Measurements from ENCODE around the gene PYDC2.

PYDC2 gene

GRCh38 chr3:191415566-191415965, 45.4 kb upstream of the PYDC2 start:
- no peak overlapping the region for H3K4ac ChIP-seq (ENCODE audit: low read length)
- H2BK5ac ChIP-seq (ENCODE audit: low read length) = no peak overlapping the region
- H4K91ac ChIP-seq (ENCODE audit: low read depth, low read length, poor library complexity) = no peak overlapping the region
- no peak overlapping the region for H4K8ac ChIP-seq (ENCODE audit: low read depth, low read length)
- H3K9me3 ChIP-seq (replicated peaks in 1 of 2; ENCODE audit: control insufficient read depth in 2 of 2, insufficient read depth in 1 of 2, low read depth in 1 of 2, low read length in 2 of 2) = no peaks in the 10 kb centered on the region
- no peak overlapping the region for H3K4me2 ChIP-seq (ENCODE audit: insufficient read depth, low read length, poor library complexity, severe bottlenecking)
- no peaks in the 10 kb centered on the region for H3K36me3 ChIP-seq (replicated peaks in 1 of 2; ENCODE audit: control insufficient read depth in 2 of 2, insufficient read depth in 2 of 2, low read length in 2 of 2)
- H3K9ac ChIP-seq (ENCODE audit: low read depth, low read length, poor library complexity) = no peak overlapping the region
- no peak overlapping the region for H2BK120ac ChIP-seq (ENCODE audit: low read depth, low read length)
- H3K14ac ChIP-seq (ENCODE audit: low read length) = no peak overlapping the region
- no peak overlapping the region for H2BK12ac ChIP-seq (ENCODE audit: low read length)
- no peaks in the 10 kb centered on the region for H3K4me1 ChIP-seq (ENCODE audit: control insufficient read depth in 2 of 2, insufficient read depth in 1 of 2, low read depth in 1 of 2, low read length in 2 of 2)
- no peaks in the 10 kb centered on the region for H3K79me1 ChIP-seq (ENCODE audit: low read depth, low read length)
- no peaks in the 10 kb centered on the region for H3K27me3 ChIP-seq (ENCODE audit: control insufficient read depth in 3 of 3, insufficient read depth in 3 of 3, low read depth in 1 of 3, low read length in 3 of 3)
- H2AK5ac ChIP-seq (ENCODE audit: low read depth, low read length) = no peak overlapping the region
- H2BK15ac ChIP-seq (ENCODE audit: low read length) = no peak overlapping the region
- no peak overlapping the region for H3K23ac ChIP-seq (ENCODE audit: low read depth, low read length, poor library complexity)
- WGBS, 2 donors (ENCODE audit: extremely low coverage in 2 of 2, insufficient read length in 2 of 2, insufficient replicate concordance in 1 of 2) = no CpG with 5 or more reads among the region's 9 CpGs
- no peak overlapping the region for H3K18ac ChIP-seq (ENCODE audit: low read length)
- no peak overlapping the region for H3K27ac ChIP-seq (replicated peaks; ENCODE audit: low read length)
- no peak overlapping the region for H2AFZ ChIP-seq (ENCODE audit: low read length)
- H3K4me3 ChIP-seq (ENCODE audit: low read length in 2 of 2) = no peak overlapping the region
- no peak for DNase-seq (ENCODE audit: low spot score)

- Histone ChIP-seq H2BK12ac (ENCODE audit: low read length) (no peak overlapping the region), H2AK5ac (ENCODE audit: low read depth, low read length) (no peak overlapping the region), H3K4me3 (ENCODE audit: low read length in 2 of 2) (no peak overlapping the region), H3K9me3 (replicated peaks in 1 of 2; ENCODE audit: control insufficient read depth in 2 of 2, insufficient read depth in 1 of 2, low read depth in 1 of 2, low read length in 2 of 2) (no peaks in the 10 kb centered on the region), H4K8ac (ENCODE audit: low read depth, low read length) (no peak overlapping the region), H3K4me2 (ENCODE audit: insufficient read depth, low read length, poor library complexity, severe bottlenecking) (no peak overlapping the region), H3K79me1 (ENCODE audit: low read depth, low read length) (no peaks in the 10 kb centered on the region), H3K36me3 (replicated peaks in 1 of 2; ENCODE audit: control insufficient read depth in 2 of 2, insufficient read depth in 2 of 2, low read length in 2 of 2) (no peaks in the 10 kb centered on the region), H3K27me3 (ENCODE audit: control insufficient read depth in 3 of 3, insufficient read depth in 3 of 3, low read depth in 1 of 3, low read length in 3 of 3) (no peaks in the 10 kb centered on the region), H3K4ac (ENCODE audit: low read length) (no peak overlapping the region), H2BK5ac (ENCODE audit: low read length) (no peak overlapping the region), H3K18ac (ENCODE audit: low read length) (no peak overlapping the region), H3K4me1 (ENCODE audit: control insufficient read depth in 2 of 2, insufficient read depth in 1 of 2, low read depth in 1 of 2, low read length in 2 of 2) (no peaks in the 10 kb centered on the region), H2BK15ac (ENCODE audit: low read length) (no peak overlapping the region), H3K23ac (ENCODE audit: low read depth, low read length, poor library complexity) (no peak overlapping the region), H3K27ac (replicated peaks; ENCODE audit: low read length) (no peak overlapping the region), H2AFZ (ENCODE audit: low read length) (no peak overlapping the region), H3K14ac (ENCODE audit: low read length) (no peak overlapping the region), H4K91ac (ENCODE audit: low read depth, low read length, poor library complexity) (no peak overlapping the region), H2BK120ac (ENCODE audit: low read depth, low read length) (no peak overlapping the region), H3K9ac (ENCODE audit: low read depth, low read length, poor library complexity) (no peak overlapping the region)
- WGBS, 2 donors (ENCODE audit: extremely low coverage in 2 of 2, insufficient read length in 2 of 2, insufficient replicate concordance in 1 of 2) = no CpG with 5 or more reads among the region's 6 CpGs
- no peak for DNase-seq (ENCODE audit: low spot score)
Observed at GRCh38 chr3:191417457-191417729, 43.6 kb upstream of the PYDC2 start.

- Histone ChIP-seq H3K9ac (ENCODE audit: low read depth, low read length, poor library complexity) (no peak overlapping the region), H3K23ac (ENCODE audit: low read depth, low read length, poor library complexity) (no peak overlapping the region), H3K4me3 (ENCODE audit: low read length in 2 of 2) (no peak overlapping the region), H3K27me3 (ENCODE audit: control insufficient read depth in 3 of 3, insufficient read depth in 3 of 3, low read depth in 1 of 3, low read length in 3 of 3) (no peaks in the 10 kb centered on the region), H3K18ac (ENCODE audit: low read length) (no peak overlapping the region), H3K14ac (ENCODE audit: low read length) (no peak overlapping the region), H2BK120ac (ENCODE audit: low read depth, low read length) (no peak overlapping the region), H3K4me2 (ENCODE audit: insufficient read depth, low read length, poor library complexity, severe bottlenecking) (no peak overlapping the region), H3K4ac (ENCODE audit: low read length) (no peak overlapping the region), H4K8ac (ENCODE audit: low read depth, low read length) (no peak overlapping the region), H3K27ac (replicated peaks; ENCODE audit: low read length) (no peak overlapping the region), H3K36me3 (replicated peaks in 1 of 2; ENCODE audit: control insufficient read depth in 2 of 2, insufficient read depth in 2 of 2, low read length in 2 of 2) (no peaks in the 10 kb centered on the region), H2AK5ac (ENCODE audit: low read depth, low read length) (no peak overlapping the region), H3K4me1 (ENCODE audit: control insufficient read depth in 2 of 2, insufficient read depth in 1 of 2, low read depth in 1 of 2, low read length in 2 of 2) (no peaks in the 10 kb centered on the region), H2AFZ (ENCODE audit: low read length) (no peak overlapping the region), H2BK15ac (ENCODE audit: low read length) (no peak overlapping the region), H2BK5ac (ENCODE audit: low read length) (no peak overlapping the region), H3K79me1 (ENCODE audit: low read depth, low read length) (no peaks in the 10 kb centered on the region), H4K91ac (ENCODE audit: low read depth, low read length, poor library complexity) (no peak overlapping the region), H2BK12ac (ENCODE audit: low read length) (no peak overlapping the region), H3K9me3 (replicated peaks in 1 of 2; ENCODE audit: control insufficient read depth in 2 of 2, insufficient read depth in 1 of 2, low read depth in 1 of 2, low read length in 2 of 2) (no peaks in the 10 kb centered on the region)
- DNase-seq (ENCODE audit: low spot score) = no peak
- WGBS, 2 donors (ENCODE audit: extremely low coverage in 2 of 2, insufficient read length in 2 of 2, insufficient replicate concordance in 1 of 2) = no CpG with 5 or more reads among the region's 2 CpGs
Observed at GRCh38 chr3:191420771-191421170, 40.2 kb upstream of the PYDC2 start.

- H3K4me1 ChIP-seq (ENCODE audit: control insufficient read depth in 2 of 2, insufficient read depth in 1 of 2, low read depth in 1 of 2, low read length in 2 of 2) = no peaks in the 10 kb centered on the region
- no peak overlapping the region for H3K4me2 ChIP-seq (ENCODE audit: insufficient read depth, low read length, poor library complexity, severe bottlenecking)
- no peak overlapping the region for H3K18ac ChIP-seq (ENCODE audit: low read length)
- peak overlapping the region; percentile 42 for H2AFZ ChIP-seq (ENCODE audit: low read length)
- no peak overlapping the region for H4K8ac ChIP-seq (ENCODE audit: low read depth, low read length)
- no peak overlapping the region for H3K9ac ChIP-seq (ENCODE audit: low read depth, low read length, poor library complexity)
- H2AK5ac ChIP-seq (ENCODE audit: low read depth, low read length) = no peak overlapping the region
- no peaks in the 10 kb centered on the region for H3K79me1 ChIP-seq (ENCODE audit: low read depth, low read length)
- no peak overlapping the region for H3K27ac ChIP-seq (replicated peaks; ENCODE audit: low read length)
- H2BK120ac ChIP-seq (ENCODE audit: low read depth, low read length) = no peak overlapping the region
- H3K36me3 ChIP-seq (replicated peaks in 1 of 2; ENCODE audit: control insufficient read depth in 2 of 2, insufficient read depth in 2 of 2, low read length in 2 of 2) = no peaks in the 10 kb centered on the region
- no CpG with 5 or more reads among the region's 3 CpGs for WGBS, 2 donors (ENCODE audit: extremely low coverage in 2 of 2, insufficient read length in 2 of 2, insufficient replicate concordance in 1 of 2)
- H4K91ac ChIP-seq (ENCODE audit: low read depth, low read length, poor library complexity) = no peak overlapping the region
- no peaks in the 10 kb centered on the region for H3K27me3 ChIP-seq (ENCODE audit: control insufficient read depth in 3 of 3, insufficient read depth in 3 of 3, low read depth in 1 of 3, low read length in 3 of 3)
- H3K14ac ChIP-seq (ENCODE audit: low read length) = no peak overlapping the region
- no peak overlapping the region for H2BK12ac ChIP-seq (ENCODE audit: low read length)
- no peak overlapping the region for H3K4me3 ChIP-seq (ENCODE audit: low read length in 2 of 2)
- DNase-seq (ENCODE audit: low spot score) = no peak
- no peaks in the 10 kb centered on the region for H3K9me3 ChIP-seq (replicated peaks in 1 of 2; ENCODE audit: control insufficient read depth in 2 of 2, insufficient read depth in 1 of 2, low read depth in 1 of 2, low read length in 2 of 2)
- no peak overlapping the region for H2BK5ac ChIP-seq (ENCODE audit: low read length)
- no peak overlapping the region for H3K23ac ChIP-seq (ENCODE audit: low read depth, low read length, poor library complexity)
- H2BK15ac ChIP-seq (ENCODE audit: low read length) = no peak overlapping the region
- no peak overlapping the region for H3K4ac ChIP-seq (ENCODE audit: low read length)
Observed at GRCh38 chr3:191424881-191425280, 36.1 kb upstream of the PYDC2 start.

Data from neuronal stem cell (in vitro differentiated cells).